ENCODE data around the gene MFSD11. TPM values are rescaled to one million over a fixed set of nuclear protein-coding genes. Genes with fewer than 3 reads are reported as not detected.

The MFSD11 gene
- total and polyA plus RNA-seq, 2 donors (not counting 3 experiments of a cell fraction or from before 2014, with no cell fraction given) = 23.5 to 35.2 TPM

GRCh38 chr17:76734080-76734840 is 3.7 kb upstream of the MFSD11 start:
- FAIRE-seq (peak; percentile 81), DNase-seq (ENCODE audit: low read depth, low spot score) (peak; percentile 77)
- H3K27me3 ChIP-seq (ENCODE audit: control insufficient read depth in 2 of 2, insufficient read depth in 2 of 2, low read length in 2 of 2) = no peaks in the 10 kb centered on the region
- H3K9me1 ChIP-seq (replicated peaks; ENCODE audit: control insufficient read depth, extremely low read depth, insufficient read depth, low read length) = no peaks in the 10 kb centered on the region
- peaks cover 6% of the 10 kb centered on the region for H4K20me1 ChIP-seq (replicated peaks; ENCODE audit: control insufficient read depth, extremely low read depth, insufficient read depth, low read length)
- no peak overlapping the region for H2AFZ ChIP-seq (ENCODE audit: low read depth, low read length)
- CTCF ChIA-PET = interaction anchor here (0.8 to 1.4 kb wide), 3 partner anchors 10 to 176 kb away, joined by 3 to 6 read pairs (median 3); no protein-coding TSS in a partner anchor
- peaks cover 8 to 33% of the 10 kb centered on the region in 2 experiments for H3K36me3 ChIP-seq (ENCODE audit: control insufficient read depth in 2 of 2, extremely low read depth in 1 of 2, insufficient read depth in 2 of 2, low read length in 2 of 2)
- TF ChIP-seq POLR2AphosphoS5 (IDR thresholded peaks at IDR 0.05; ENCODE audit: insufficient read depth, low read depth, low read length) (no peak), CTCF (IDR thresholded peaks at IDR 0.05; ENCODE audit: extremely low read depth in 1 of 2, insufficient read depth in 1 of 2, low read depth in 1 of 2, low read length in 2 of 2) (no peak)
- peaks cover 32% of the 10 kb centered on the region for H3K4me1 ChIP-seq (ENCODE audit: control insufficient read depth, extremely low read depth, insufficient read depth, low read length)
- BruUV-seq (replicated peaks) = no TSS peak
- H3K4me3 ChIP-seq (replicated peaks in 1 of 3; ENCODE audit: insufficient read depth in 1 of 3, low read depth in 1 of 3, low read length in 3 of 3) = peak overlapping the region; percentile 65 to 92 (median 90)
- H3K79me2 ChIP-seq (ENCODE audit: control insufficient read depth, insufficient read depth, low read length) = peaks cover 68% of the 10 kb centered on the region
- peak overlapping the region; percentile 97 for H3K9ac ChIP-seq (replicated peaks; ENCODE audit: extremely low read depth, insufficient read depth, low read length)
- no peaks in the 10 kb centered on the region for H3K9me3 ChIP-seq (replicated peaks; ENCODE audit: control insufficient read depth, insufficient read depth, low read length)
- intact Hi-C loops (cut with micrococcal nuclease) = no loop called here
- dilution Hi-C loops (cut with MboI; ENCODE audit: extremely low pct_ligation_motif_present, low sequenced_read_pairs) = no loop called here
- peak overlapping the region; percentile 83 for H3K27ac ChIP-seq (ENCODE audit: insufficient read depth, low read depth, low read length)
- H3K4me2 ChIP-seq (ENCODE audit: insufficient read depth, low read length) = peak overlapping the region; percentile 99
- POLR2A ChIA-PET = no interaction called here

DNA sequence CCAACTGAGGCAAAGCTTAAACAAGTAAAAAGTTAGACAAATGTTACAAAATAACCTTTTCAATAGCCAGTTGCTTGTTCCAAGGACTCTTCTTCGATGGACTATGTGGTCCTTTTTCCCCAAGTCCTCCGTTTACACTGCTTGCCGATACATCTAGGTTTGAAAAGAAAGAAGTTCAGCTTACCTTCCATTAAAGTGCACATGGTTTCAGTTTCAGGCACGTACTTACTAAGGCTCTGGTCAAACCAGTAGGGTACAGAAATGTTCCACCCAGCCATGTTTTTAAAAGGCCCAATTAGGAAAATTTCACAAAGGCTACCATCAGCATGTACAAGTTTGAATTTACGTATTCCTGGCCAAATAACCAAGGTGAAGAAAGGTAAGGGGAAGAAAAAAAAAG is 2.9 kb upstream of the MFSD11 start:
- Histone ChIP-seq H3K4me1 (ENCODE audit: control insufficient read depth, extremely low read depth, insufficient read depth, low read length) (peaks cover 34% of the 10 kb centered on the region), H4K20me1 (replicated peaks; ENCODE audit: control insufficient read depth, extremely low read depth, insufficient read depth, low read length) (peaks cover 6% of the 10 kb centered on the region), H3K4me2 (ENCODE audit: insufficient read depth, low read length) (peak overlapping the region; percentile 99), H3K4me3 (replicated peaks in 1 of 3; ENCODE audit: insufficient read depth in 1 of 3, low read depth in 1 of 3, low read length in 3 of 3) (peak overlapping the region; percentile 65 to 92 (median 90)), H3K9me3 (replicated peaks; ENCODE audit: control insufficient read depth, insufficient read depth, low read length) (no peaks in the 10 kb centered on the region), H3K27me3 (ENCODE audit: control insufficient read depth in 2 of 2, insufficient read depth in 2 of 2, low read length in 2 of 2) (no peaks in the 10 kb centered on the region), H3K79me2 (ENCODE audit: control insufficient read depth, insufficient read depth, low read length) (peaks cover 67% of the 10 kb centered on the region), H3K27ac (ENCODE audit: insufficient read depth, low read depth, low read length) (peak overlapping the region; percentile 83), H3K9me1 (replicated peaks; ENCODE audit: control insufficient read depth, extremely low read depth, insufficient read depth, low read length) (no peaks in the 10 kb centered on the region), H2AFZ (ENCODE audit: low read depth, low read length) (no peak overlapping the region), H3K36me3 (ENCODE audit: control insufficient read depth in 2 of 2, extremely low read depth in 1 of 2, insufficient read depth in 2 of 2, low read length in 2 of 2) (peaks cover 8 to 33% of the 10 kb centered on the region in 2 experiments), H3K9ac (replicated peaks; ENCODE audit: extremely low read depth, insufficient read depth, low read length) (peak overlapping the region; percentile 97)
- FAIRE-seq (peak; percentile 40), DNase-seq (ENCODE audit: low read depth, low spot score) (peak; percentile 43)
- ChIA-PET CTCF (interaction anchor here (0.8 to 3.8 kb wide), 3 partner anchors 8 to 38 kb away, joined by 3 to 22 read pairs (median 6); partner anchors contain the start of genes JMJD6 and METTL23), POLR2A (interaction anchor here (0.7 to 1.1 kb wide), 2 partner anchors 8 to 9 kb away, joined by 3 read pairs; partner anchors contain the start of gene JMJD6)
- dilution Hi-C loops (cut with MboI; ENCODE audit: extremely low pct_ligation_motif_present, low sequenced_read_pairs) (no loop called here), intact Hi-C loops (cut with micrococcal nuclease) (loop anchor here (5.0 kb wide), 2 partner anchors 57 to 322 kb away; no protein-coding TSS in a partner anchor)
- BruUV-seq (replicated peaks) = no TSS peak
- TF ChIP-seq JUN (IDR thresholded peaks at IDR 0.05; ENCODE audit: borderline replicate concordance, insufficient read depth, insufficient read length, low read depth) (no peak), POLR2A (IDR thresholded peaks at IDR 0.05; ENCODE audit: low read depth, low read length) (no peak), MAX (IDR thresholded peaks at IDR 0.05; ENCODE audit: insufficient read depth, insufficient read length) (no peak), MYC (IDR thresholded peaks at IDR 0.05; ENCODE audit: low read depth, low read length) (no peak), EZH2 (IDR thresholded peaks at IDR 0.05; ENCODE audit: borderline replicate concordance, low read depth, low read length, severe bottlenecking) (no peak), FOS (IDR thresholded peaks at IDR 0.05; ENCODE audit: borderline replicate concordance, insufficient read depth, low read length) (no peak), CTCF (IDR thresholded peaks at IDR 0.05; ENCODE audit: extremely low read depth in 1 of 2, insufficient read depth in 1 of 2, low read depth in 1 of 2, low read length in 2 of 2) (no peak), GATA2 (IDR thresholded peaks at IDR 0.05; ENCODE audit: insufficient read depth, insufficient read length, low read depth, low read length) (no peak), POLR2AphosphoS5 (IDR thresholded peaks at IDR 0.05; ENCODE audit: insufficient read depth, low read depth, low read length) (no peak)
